Right lobe of liver (tissue), 6 donors: ENCODE measurements around the gene PARVA. TPM values are rescaled to one million over a fixed set of nuclear protein-coding genes. Genes with fewer than 3 reads are reported as not detected.

Source experiments
- ATAC-seq, 4 donors: fragments of 200-7000 bp; cut with Tn5 transposase; one replicate each; pipeline ENCODE4 v1.9.1; 2020; ENCODE audit warnings: mild to moderate bottlenecking in 4 of 4, moderate library complexity in 4 of 4
- DNase-seq, 3 donors: peaks; one replicate each; pipeline ENCODE4 v3.0.0-alpha.2; 2020
- H3K27ac ChIP-seq, 3 donors: fragments of 200-600 bp; one replicate each; pipeline ENCODE4 v1.8.0; 2022
- H3K27me3 ChIP-seq, 2 donors: fragments of 200-600 bp; one replicate each; pipeline ENCODE4 v1.8.0; 2022
- H3K36me3 ChIP-seq, 4 donors: fragments of 200-600 bp; sonication (generic) in 1 of 4; one replicate each; pipeline versions ENCODE4 v1.5.1 to v1.8.0; 2017 to 2022; ENCODE audit warnings: control low read depth in 1 of 4
- H3K4me1 ChIP-seq, 4 donors: fragments of 200-600 bp; sonication (generic) in 1 of 4; one replicate each; pipeline versions ENCODE4 v1.5.1 to v1.8.0; 2017 to 2022; ENCODE audit warnings: control low read depth in 1 of 4
- H3K4me3 ChIP-seq, 3 donors: fragments of 200-600 bp; one replicate each; pipeline ENCODE4 v1.8.0; 2022
- H3K9me3 ChIP-seq, 4 donors: fragments of 200-600 bp; sonication (generic) in 1 of 4; one replicate each; pipeline versions ENCODE4 v1.5.1 to v1.8.0; 2017 to 2022; ENCODE audit warnings: control low read depth in 1 of 4
- CTCF ChIP-seq, 4 donors: fragments of 200-600 bp in 3 of 4; fragments of 450-650 bp in 1 of 4; IDR thresholded peaks; one replicate each; pipeline versions ENCODE4 v1.5.1 to v1.8.0; 2016 to 2022; ENCODE audit warnings: antibody characterized with exemption in 4 of 4, mild to moderate bottlenecking in 2 of 4
- POLR2A ChIP-seq: fragments of 450-650 bp; IDR thresholded peaks from one replicate; pipeline ENCODE4 v1.6.1; 2017; ENCODE audit warnings: antibody characterized with exemption, mild to moderate bottlenecking
- WGBS: methylation state at CpG from one replicate; pipeline ENCODE4 v1.1.6; 2018; ENCODE audit warnings: low coverage, low lambda C conversion rate; ENCODE audit not compliant: insufficient coverage; ENCODE audit errors: missing lambda C conversion rate; 5-methylcytosine and 5-hydroxymethylcytosine counted together
- intact Hi-C, 2 donors: fragments of 100-400 bp; cut with DNase I; formaldehyde crosslinking; loops; one replicate each; pipeline versions ENCODE4 v1.11.2 to v1.14.1; 2022
- total RNA-seq, 6 experiments: library from RNA; depleted of rRNA in 2 of 6; stranded (reverse); fragments of >200 nt in 2 of 6; fragmentation: NEBNext Ultra II Directional in 3 of 6; extraction: Animal tissue kit (Norgen Biotek cat#: 25700) in 3 of 6; gene quantifications; one replicate each; pipeline versions ENCODE4 v1.1.0 to v1.2.4, GENCODE V29; 2016 to 2023
- donor health status: DM: no; HTN: yes; CAD: no.
- donor health status: DM: no; HTN: no; CAD: no.
- donor health status: DM: no; HTN: no; CAD: no.
- donor health status: DM: no; HTN: yes; CAD: no.
- donor health status: DM: no; HTN: yes; CAD: no.

PARVA gene
- total RNA-seq, 6 experiments from 2014 or later: 11.1 to 27.5 (median 21.8) TPM

- Histone ChIP-seq H3K9me3 (no peaks in the 10 kb centered on the region), H3K4me3 (no peak overlapping the region), H3K27me3 (no peaks in the 10 kb centered on the region), H3K36me3 (no peaks in the 10 kb centered on the region), H3K4me1 (no peaks in the 10 kb centered on the region), H3K27ac (no peak overlapping the region)
- intact Hi-C loops: no loop called here
- TF ChIP-seq POLR2A (no peak), CTCF (IDR thresholded peaks at IDR 0.05) (no peak)
- no peak for DNase-seq
- WGBS: 74% methylated on average over 5 of the region's 5 CpGs
- ATAC-seq: no peak
Observed at GRCh38 chr11:12459374-12459773, 82.0 kb downstream of the PARVA start.

GRCh38 chr11:12459865-12460444 is 82.6 kb downstream of the PARVA start:
- ATAC-seq: no peak
- H3K27ac ChIP-seq: no peak overlapping the region
- no peaks in the 10 kb centered on the region for H3K4me1 ChIP-seq
- no peaks in the 10 kb centered on the region for H3K9me3 ChIP-seq
- H3K4me3 ChIP-seq: no peak overlapping the region
- H3K27me3 ChIP-seq: no peaks in the 10 kb centered on the region
- no peaks in the 10 kb centered on the region for H3K36me3 ChIP-seq
- TF ChIP-seq POLR2A (no peak), CTCF (IDR thresholded peaks at IDR 0.05) (no peak)
- DNase-seq: no peak
- intact Hi-C loops: no loop called here
- WGBS: 75% methylated on average over 3 of the region's 3 CpGs

- WGBS: 57% methylated on average over 4 of the region's 4 CpGs
- ATAC-seq (no peak), DNase-seq (no peak)
- H3K27ac ChIP-seq: no peak overlapping the region
- TF ChIP-seq POLR2A (no peak), CTCF (IDR thresholded peaks at IDR 0.05) (no peak)
- intact Hi-C loops: no loop called here
- H3K36me3 ChIP-seq: no peaks in the 10 kb centered on the region
- no peaks in the 10 kb centered on the region for H3K9me3 ChIP-seq
- no peaks in the 10 kb centered on the region for H3K4me1 ChIP-seq
- no peak overlapping the region for H3K4me3 ChIP-seq
- H3K27me3 ChIP-seq: no peaks in the 10 kb centered on the region
Observed at GRCh38 chr11:12460466-12460865, 83.1 kb downstream of the PARVA start.

- TF ChIP-seq POLR2A (no peak), CTCF (IDR thresholded peaks at IDR 0.05) (no peak)
- Histone ChIP-seq H3K27me3 (no peaks in the 10 kb centered on the region), H3K4me3 (no peak overlapping the region), H3K36me3 (no peaks in the 10 kb centered on the region), H3K4me1 (no peaks in the 10 kb centered on the region), H3K9me3 (no peaks in the 10 kb centered on the region), H3K27ac (no peak overlapping the region)
- no peak for ATAC-seq
- 79% methylated on average over 5 of the region's 5 CpGs for WGBS
- intact Hi-C loops: no loop called here
- no peak for DNase-seq
Observed at GRCh38 chr11:12461516-12461915, 84.1 kb downstream of the PARVA start.

GRCh38 chr11:12464303-12464702 is 86.9 kb downstream of the PARVA start:
- intact Hi-C loops: no loop called here
- WGBS: 92% methylated on average over 2 of the region's 2 CpGs

More at GRCh38 chr11:12464303-12464702, 86.9 kb downstream of the PARVA start:
- DNase-seq (no peak), ATAC-seq (no peak)
- H3K9me3 ChIP-seq: no peaks in the 10 kb centered on the region
- H3K27ac ChIP-seq: no peak overlapping the region
- H3K4me1 ChIP-seq: no peaks in the 10 kb centered on the region
- TF ChIP-seq CTCF (IDR thresholded peaks at IDR 0.05): no peak
- H3K36me3 ChIP-seq: no peaks in the 10 kb centered on the region
- no peaks in the 10 kb centered on the region for H3K27me3 ChIP-seq
- H3K4me3 ChIP-seq: no peak overlapping the region
